ENCODE data around the gene POLH.
"Not testable (repeated sequence)": the region's sequence is repeated elsewhere in the genome, so short reads cannot be mapped to it uniquely, and the experiment has no call there.

Gene POLH

GRCh38 chr6:43608310-43608763 is 32.4 kb downstream of the POLH start:
- DNase-seq, result peak; percentile 50

GRCh38 chr6:43608807-43609206 is 32.8 kb downstream of the POLH start:
- no peak for DNase-seq

- DNase-seq, result no peak
Observed at GRCh38 chr6:43609402-43609801, 33.4 kb downstream of the POLH start.

- DNase-seq, result no peak
Observed at GRCh38 chr6:43610431-43610830, 34.4 kb downstream of the POLH start.

- DNase-seq, result no peak
Observed at GRCh38 chr6:43613721-43614395, 37.9 kb downstream of the POLH start.

- no peak for DNase-seq
Observed at GRCh38 chr6:43614396-43614730, 38.4 kb downstream of the POLH start.

- DNase-seq, result no peak
Observed at GRCh38 chr6:43616725-43617472, 40.9 kb downstream of the POLH start.

- no peak for DNase-seq
Observed at GRCh38 chr6:43621078-43621835, 45.3 kb downstream of the POLH start.

- DNase-seq, result no peak
Observed at GRCh38 chr6:43621836-43622180, 45.8 kb downstream of the POLH start.

GRCh38 chr6:43622541-43622940 is 46.6 kb downstream of the POLH start:
- no peak for DNase-seq

GRCh38 chr6:43623880-43624785 is 48.1 kb downstream of the POLH start:
- DNase-seq, result no peak

- DNase-seq, result no peak
Observed at GRCh38 chr6:43624786-43625288, 48.9 kb downstream of the POLH start.

- no peak for DNase-seq
Observed at GRCh38 chr6:43625393-43625992, 49.5 kb downstream of the POLH start.

- DNase-seq, result no peak
Observed at GRCh38 chr6:43627008-43627825, 51.2 kb downstream of the POLH start.

- peak; percentile 32 for DNase-seq
Observed at GRCh38 chr6:43628393-43629103, 52.6 kb downstream of the POLH start.

- DNase-seq, result peak; percentile 91
Observed at GRCh38 chr6:43629104-43629504, 53.1 kb downstream of the POLH start, which contains the start of gene GTPBP2. TSS of gene GTPBP2 (minus strand) at chr6:43629264. CDS start at chr6:43629162, 102 bp downstream.

GRCh38 chr6:43629505-43630300 is 53.7 kb downstream of the POLH start:
- peak; percentile 69 for DNase-seq

- DNase-seq, result no peak
Observed at GRCh38 chr6:43630980-43631619, 55.1 kb downstream of the POLH start.

- not testable (repeated sequence) for DNase-seq
Observed at GRCh38 chr6:43633002-43633401, 57.0 kb downstream of the POLH start.
